ENCODE measurements around the gene ZBTB33. TPM values are rescaled to one million over a fixed set of nuclear protein-coding genes. Genes with fewer than 3 reads are reported as not detected.
A peak's percentile ranks its signal among the peaks of the same experiment; 100 is the strongest.

Gene ZBTB33
- total RNA-seq, 2 experiments from 2014 or later, result 14.5 to 14.6 TPM

DNA sequence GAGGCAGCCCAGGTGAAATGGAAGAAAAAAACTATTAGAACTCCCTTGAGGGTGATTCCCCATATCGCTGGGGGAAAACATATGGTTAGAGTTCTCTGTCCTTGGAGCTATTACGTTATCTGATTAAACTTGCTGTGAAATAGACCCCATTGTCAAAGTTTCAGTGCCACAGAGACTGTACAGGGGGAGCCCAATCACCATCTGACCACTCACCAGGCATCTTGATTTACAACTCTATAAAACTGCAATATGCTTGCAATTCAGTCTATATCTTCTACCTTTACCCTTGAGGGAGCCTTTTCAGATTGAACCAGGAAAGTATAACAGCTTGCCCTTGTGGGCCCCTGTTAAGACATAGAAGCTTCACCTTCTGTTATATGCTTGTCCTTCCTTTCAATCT is 42.4 kb downstream of the ZBTB33 start:
- CTCF ChIA-PET, result no interaction called here
- no peak overlapping the region for H3K27ac Mint-ChIP-seq

DNA sequence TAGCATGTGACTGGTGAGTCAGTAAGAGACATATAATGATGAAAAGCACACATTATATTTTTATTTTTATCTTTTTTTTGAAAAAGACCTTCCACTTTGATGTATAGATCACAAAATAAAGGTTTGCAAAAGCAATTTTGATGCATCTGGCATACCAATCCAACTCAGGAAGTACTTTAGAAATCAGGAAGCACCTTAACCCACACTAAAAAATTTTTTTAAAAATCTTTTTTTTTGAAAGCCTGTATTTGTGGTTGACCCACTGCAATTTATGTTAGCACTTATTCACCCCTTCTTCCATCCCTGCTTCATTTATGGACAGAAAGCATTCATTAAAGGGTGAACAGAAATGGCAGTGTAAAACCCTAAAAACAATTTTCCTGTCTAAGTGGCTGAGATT is 44.0 kb downstream of the ZBTB33 start:
- H3K27ac Mint-ChIP-seq, result no peak overlapping the region

More for the DNA sequence above, 42.4 kb downstream of the ZBTB33 start:
- no peak for DNase-seq
- no peak for ATAC-seq
- no peak overlapping the region for H3K4me3 Mint-ChIP-seq
- no peaks in the 10 kb centered on the region for H3K9me3 Mint-ChIP-seq (ENCODE audit: low read depth)
- intact Hi-C loops (cut with DNase I, micrococcal nuclease), result no loop called here
- peaks cover 7% of the 10 kb centered on the region for H3K4me1 Mint-ChIP-seq
- H3K27me3 Mint-ChIP-seq, result no peaks in the 10 kb centered on the region
- POLR2A ChIA-PET, result no interaction called here
- H3K36me3 Mint-ChIP-seq (ENCODE audit: low read depth), result no peaks in the 10 kb centered on the region

DNA sequence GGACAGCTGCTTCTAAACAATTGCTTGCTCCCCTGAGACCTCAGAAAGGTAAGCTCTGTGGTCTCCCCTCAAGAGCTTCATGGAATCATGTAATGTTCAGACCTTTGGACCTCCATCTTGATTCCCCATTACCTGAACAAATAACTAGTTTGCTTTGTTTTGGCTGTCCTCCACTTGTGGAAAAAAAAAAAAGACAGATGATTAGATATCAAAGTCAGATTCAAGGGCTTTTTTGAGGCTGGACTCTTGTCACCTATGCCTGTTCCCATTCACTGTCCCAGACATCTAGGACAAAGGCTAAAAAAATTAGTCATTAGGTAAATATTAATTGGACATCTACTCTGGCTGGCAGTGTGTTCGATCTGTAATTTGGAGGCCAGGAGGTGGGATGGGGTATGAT is 47.3 kb downstream of the ZBTB33 start:
- ATAC-seq, result no peak
- H3K27ac Mint-ChIP-seq, result no peak overlapping the region
- ChIA-PET POLR2A (interaction anchor here (0.7 kb wide), 1 partner anchor 21 kb away, joined by 6 read pairs; no protein-coding TSS in a partner anchor), CTCF (interaction anchor here (1.3 to 1.4 kb wide), 2 partner anchors 11 to 14 kb away, joined by 4 to 6 read pairs; no protein-coding TSS in a partner anchor)
- peaks cover 19% of the 10 kb centered on the region for H3K4me1 Mint-ChIP-seq
- no peaks in the 10 kb centered on the region for H3K36me3 Mint-ChIP-seq (ENCODE audit: low read depth)
- intact Hi-C loops (cut with DNase I, micrococcal nuclease), result no loop called here
- H3K9me3 Mint-ChIP-seq (ENCODE audit: low read depth), result no peaks in the 10 kb centered on the region
- H3K4me3 Mint-ChIP-seq, result no peak overlapping the region
- DNase-seq, result no peak
- no peaks in the 10 kb centered on the region for H3K27me3 Mint-ChIP-seq

More for the DNA sequence above, 44.0 kb downstream of the ZBTB33 start:
- H3K9me3 Mint-ChIP-seq (ENCODE audit: low read depth), result no peaks in the 10 kb centered on the region
- H3K4me3 Mint-ChIP-seq, result no peak overlapping the region
- intact Hi-C loops (cut with DNase I, micrococcal nuclease), result no loop called here
- CTCF ChIA-PET, result interaction anchor here (0.9 kb wide), 1 partner anchor 11 kb away, joined by 3 read pairs; no protein-coding TSS in a partner anchor
- H3K36me3 Mint-ChIP-seq (ENCODE audit: low read depth), result no peaks in the 10 kb centered on the region
- POLR2A ChIA-PET, result no interaction called here
- peaks cover 7% of the 10 kb centered on the region for H3K4me1 Mint-ChIP-seq
- no peak for ATAC-seq
- no peaks in the 10 kb centered on the region for H3K27me3 Mint-ChIP-seq
- DNase-seq, result no peak

DNA sequence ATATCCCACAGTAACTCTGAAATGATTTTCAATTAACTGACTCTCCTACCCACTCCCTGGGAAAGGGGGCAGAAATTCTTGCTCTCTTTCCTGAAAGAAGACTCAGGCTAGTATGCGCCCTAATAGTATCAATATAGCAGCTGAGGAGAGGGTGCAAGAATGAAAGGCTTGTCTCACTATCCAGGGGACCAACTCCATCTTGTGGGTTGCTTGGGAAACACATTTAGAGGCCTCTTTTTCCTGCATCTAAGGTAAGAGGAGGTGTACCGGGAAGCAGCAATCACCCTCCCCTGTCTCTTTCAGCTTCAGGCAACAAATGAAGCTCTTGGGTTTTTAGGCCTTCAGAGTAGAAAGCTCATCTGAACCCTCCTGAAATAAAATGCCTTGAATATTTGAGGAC is 49.3 kb downstream of the ZBTB33 start:
- POLR2A ChIA-PET, result no interaction called here
- no peak for ATAC-seq
- H3K27me3 Mint-ChIP-seq, result no peaks in the 10 kb centered on the region

DNA sequence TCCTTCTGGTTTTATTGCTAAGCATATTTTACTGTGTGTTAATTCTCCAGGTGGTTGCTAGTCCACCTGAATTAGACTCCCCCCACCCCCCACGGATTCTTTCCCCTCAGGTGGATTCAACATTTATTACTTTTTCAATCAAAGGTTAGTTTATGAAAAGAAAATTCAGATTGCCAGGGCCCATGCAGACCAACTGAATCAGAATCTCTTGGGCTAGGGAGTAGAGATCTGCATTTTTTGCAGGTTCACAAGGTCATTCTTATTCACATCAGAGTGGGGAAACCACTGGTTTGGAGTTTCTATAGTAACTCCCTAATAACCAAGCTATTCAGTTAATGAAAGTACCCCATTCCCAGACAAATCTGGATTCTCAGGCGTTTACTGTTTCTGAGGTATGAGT is 50.9 kb downstream of the ZBTB33 start:
- no peaks in the 10 kb centered on the region for H3K9me3 Mint-ChIP-seq (ENCODE audit: low read depth)
- H3K27me3 Mint-ChIP-seq, result no peaks in the 10 kb centered on the region
- ChIA-PET CTCF (no interaction called here), POLR2A (no interaction called here)
- intact Hi-C loops (cut with DNase I, micrococcal nuclease), result no loop called here
- DNase-seq, result no peak
- H3K4me1 Mint-ChIP-seq, result peaks cover 15% of the 10 kb centered on the region
- no peak for ATAC-seq
- no peak overlapping the region for H3K4me3 Mint-ChIP-seq
- no peaks in the 10 kb centered on the region for H3K36me3 Mint-ChIP-seq (ENCODE audit: low read depth)
- H3K27ac Mint-ChIP-seq, result no peak overlapping the region

More for the DNA sequence above, 49.3 kb downstream of the ZBTB33 start:
- intact Hi-C loops (cut with DNase I, micrococcal nuclease), result no loop called here
- Mint-ChIP-seq H3K4me3 (no peak overlapping the region), H3K9me3 (ENCODE audit: low read depth) (no peaks in the 10 kb centered on the region), H3K4me1 (peaks cover 16% of the 10 kb centered on the region), H3K27ac (no peak overlapping the region), H3K36me3 (ENCODE audit: low read depth) (no peaks in the 10 kb centered on the region)
- DNase-seq, result no peak
- CTCF ChIA-PET, result no interaction called here

DNA sequence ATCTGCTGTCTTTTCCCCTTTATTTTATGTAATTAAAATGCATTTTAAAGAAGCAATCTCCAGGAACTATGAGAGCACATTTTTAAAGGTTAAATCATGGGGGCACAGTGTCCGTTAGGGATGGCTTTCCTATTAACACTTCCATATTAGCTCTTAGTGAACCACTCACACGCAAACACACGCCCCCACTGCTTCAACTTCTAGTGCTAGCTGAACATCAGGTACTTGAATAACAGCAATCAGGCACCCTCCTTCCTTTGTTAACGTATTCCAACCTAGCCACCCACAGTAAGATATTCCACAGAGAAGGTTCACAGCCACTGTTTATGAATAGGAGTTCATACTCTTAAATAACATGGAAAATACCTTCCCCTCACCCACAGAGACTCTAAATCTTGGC is 51.3 kb downstream of the ZBTB33 start:
- POLR2A ChIA-PET, result no interaction called here
- CTCF ChIA-PET, result no interaction called here
- no peaks in the 10 kb centered on the region for H3K27me3 Mint-ChIP-seq
- H3K36me3 Mint-ChIP-seq (ENCODE audit: low read depth), result no peaks in the 10 kb centered on the region
- no peak for DNase-seq
- peak overlapping the region; percentile 22 for H3K27ac Mint-ChIP-seq
- no peak overlapping the region for H3K4me3 Mint-ChIP-seq
- no peaks in the 10 kb centered on the region for H3K9me3 Mint-ChIP-seq (ENCODE audit: low read depth)
- no peak for ATAC-seq
- H3K4me1 Mint-ChIP-seq, result peaks cover 19% of the 10 kb centered on the region
- intact Hi-C loops (cut with DNase I, micrococcal nuclease), result no loop called here

DNA sequence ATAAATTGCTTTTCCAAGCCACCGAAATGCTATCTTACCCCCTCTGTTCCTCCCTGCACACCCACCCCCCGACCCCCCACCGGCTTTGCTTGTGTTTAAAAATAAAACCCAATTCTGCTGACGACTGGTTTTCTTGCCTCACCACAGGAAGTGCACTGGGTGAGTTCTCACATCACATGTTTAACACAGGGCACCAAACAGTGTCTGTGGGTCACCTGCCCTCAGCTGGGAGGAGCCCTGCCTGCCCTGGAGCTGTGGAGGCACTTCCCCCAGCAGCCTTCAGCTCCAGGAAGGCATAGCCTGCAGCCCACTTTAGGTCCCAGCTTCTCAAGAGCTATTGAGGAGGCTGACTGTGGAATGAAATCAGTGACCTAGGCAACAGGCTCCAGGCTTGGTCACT is 51.8 kb downstream of the ZBTB33 start:
- H3K36me3 Mint-ChIP-seq (ENCODE audit: low read depth), result no peaks in the 10 kb centered on the region
- CTCF ChIA-PET, result no interaction called here

DNA sequence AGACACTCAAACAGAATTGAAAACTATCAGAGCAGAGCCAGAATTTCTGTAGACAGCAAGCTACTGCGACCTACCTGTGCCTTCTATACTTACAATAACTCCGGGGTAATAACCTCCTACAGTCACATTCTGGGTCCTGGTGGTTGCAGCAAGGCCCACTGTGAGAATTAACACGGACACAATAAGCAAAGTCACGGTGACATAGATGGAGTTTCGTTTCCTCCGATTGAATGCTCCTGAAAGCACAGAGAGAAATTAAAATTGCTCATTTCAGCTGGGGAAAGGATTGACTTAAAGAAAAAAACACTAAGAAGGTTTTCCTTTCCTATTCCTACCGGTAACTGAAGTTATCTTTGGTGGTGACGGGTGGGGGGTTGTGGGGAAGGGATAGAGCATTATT is 53.6 kb downstream of the ZBTB33 start:
- H3K27me3 Mint-ChIP-seq, result peaks cover 2% of the 10 kb centered on the region
- ChIA-PET POLR2A (no interaction called here), CTCF (no interaction called here)
- H3K4me1 Mint-ChIP-seq, result peaks cover 22% of the 10 kb centered on the region
- no peaks in the 10 kb centered on the region for H3K36me3 Mint-ChIP-seq (ENCODE audit: low read depth)
- no peak overlapping the region for H3K27ac Mint-ChIP-seq
- no peaks in the 10 kb centered on the region for H3K9me3 Mint-ChIP-seq (ENCODE audit: low read depth)
- intact Hi-C loops (cut with DNase I, micrococcal nuclease), result no loop called here
- DNase-seq, result no peak
- H3K4me3 Mint-ChIP-seq, result no peak overlapping the region
- ATAC-seq, result no peak

More for the DNA sequence above, 51.8 kb downstream of the ZBTB33 start:
- H3K4me1 Mint-ChIP-seq, result peaks cover 21% of the 10 kb centered on the region
- no peak overlapping the region for H3K4me3 Mint-ChIP-seq
- POLR2A ChIA-PET, result no interaction called here
- intact Hi-C loops (cut with DNase I, micrococcal nuclease), result no loop called here
- no peak overlapping the region for H3K27ac Mint-ChIP-seq
- ATAC-seq (peak; percentile 98), DNase-seq (peak; percentile 55)
- no peaks in the 10 kb centered on the region for H3K27me3 Mint-ChIP-seq
- no peaks in the 10 kb centered on the region for H3K9me3 Mint-ChIP-seq (ENCODE audit: low read depth)

DNA sequence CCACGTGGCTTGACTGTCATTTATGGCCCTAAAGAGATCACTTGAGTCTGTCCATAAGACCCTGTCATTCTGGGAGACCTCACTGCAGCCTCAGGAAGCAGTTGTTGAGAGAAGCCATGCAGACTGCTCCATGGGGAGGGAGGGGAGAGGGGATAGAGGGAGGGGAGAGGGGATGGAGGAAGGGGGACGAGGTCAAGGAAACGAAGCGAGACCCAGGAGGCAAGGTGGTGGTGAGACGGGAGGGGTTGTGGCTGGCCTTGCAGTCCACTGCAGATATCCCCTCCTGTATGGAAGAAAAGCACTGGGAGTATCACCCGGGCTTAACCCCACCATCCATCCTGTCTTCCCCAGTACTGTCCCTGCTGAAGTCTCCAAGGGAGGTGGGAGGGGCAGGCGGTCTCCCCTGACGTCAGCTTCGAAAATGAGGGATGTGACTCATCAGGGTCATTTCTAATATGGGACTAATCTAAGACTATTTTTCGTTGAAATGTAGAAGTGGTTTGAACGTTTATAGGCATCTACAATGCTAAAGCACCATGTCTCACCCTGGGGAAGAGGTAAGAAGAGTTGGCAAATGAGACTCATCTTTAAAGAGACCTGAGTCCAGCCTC is 55.0 kb downstream of the ZBTB33 start:
- no peak for DNase-seq
- H3K27me3 Mint-ChIP-seq, result peaks cover 11% of the 10 kb centered on the region
- peaks cover 28% of the 10 kb centered on the region for H3K4me1 Mint-ChIP-seq
- no peak for ATAC-seq
- no peak overlapping the region for H3K4me3 Mint-ChIP-seq
- no peaks in the 10 kb centered on the region for H3K9me3 Mint-ChIP-seq (ENCODE audit: low read depth)
- POLR2A ChIA-PET, result no interaction called here
- no peak overlapping the region for H3K27ac Mint-ChIP-seq
- CTCF ChIA-PET, result no interaction called here
- intact Hi-C loops (cut with DNase I, micrococcal nuclease), result loop anchor here in 1 of 2 experiments (5.0 kb wide), 1 partner anchor 162 kb away; the partner anchor contains the start of gene LAMP2
- H3K36me3 Mint-ChIP-seq (ENCODE audit: low read depth), result no peaks in the 10 kb centered on the region

DNA sequence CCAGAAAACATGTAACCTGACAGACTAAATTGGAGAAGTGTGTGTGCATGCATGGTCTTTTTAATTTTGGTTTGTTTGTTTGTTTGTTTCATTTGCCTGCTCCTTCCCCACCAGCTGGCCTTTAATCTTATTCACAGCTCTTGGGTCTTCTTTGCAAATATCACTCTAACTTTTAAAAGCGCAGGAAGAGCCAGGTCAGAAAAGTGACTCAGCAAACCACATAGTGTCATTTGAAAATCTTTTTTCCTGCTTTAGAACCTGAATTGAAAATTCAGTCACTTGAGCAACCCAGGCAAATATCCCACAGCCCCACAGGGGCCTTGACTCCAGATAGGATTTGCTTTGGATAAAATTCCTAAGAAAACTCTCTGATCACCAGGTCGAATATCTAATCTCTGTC is 56.0 kb downstream of the ZBTB33 start:
- H3K9me3 Mint-ChIP-seq (ENCODE audit: low read depth), result no peaks in the 10 kb centered on the region
- H3K4me3 Mint-ChIP-seq, result no peak overlapping the region
- peaks cover 11% of the 10 kb centered on the region for H3K27me3 Mint-ChIP-seq
- no peaks in the 10 kb centered on the region for H3K36me3 Mint-ChIP-seq (ENCODE audit: low read depth)
- ChIA-PET POLR2A (interaction anchor here (0.7 kb wide), 1 partner anchor 129 kb away, joined by 4 read pairs; no protein-coding TSS in a partner anchor), CTCF (no interaction called here)
- H3K4me1 Mint-ChIP-seq, result peaks cover 29% of the 10 kb centered on the region
- no peak overlapping the region for H3K27ac Mint-ChIP-seq
- intact Hi-C loops (cut with DNase I, micrococcal nuclease), result loop anchor here in 1 of 2 experiments (5.0 kb wide), 1 partner anchor 161 kb away; the partner anchor contains the start of gene LAMP2
- ATAC-seq (no peak), DNase-seq (no peak)

All from activated CD4-positive, alpha-beta T cell treated with anti-CD3 and anti-CD28 coated beads for 36 hours (primary cell).